ENCODE measurements around the gene DMRTA2.

DMRTA2 gene

GRCh38 chr1:50422675-50422945 is 633 bp downstream of the DMRTA2 start:
- Histone ChIP-seq H3K27me3 (ENCODE audit: control insufficient read depth, insufficient read depth, low read length) (peaks cover 100% of the 10 kb centered on the region), H3K36me3 (ENCODE audit: control insufficient read depth, low read depth, low read length) (no peaks in the 10 kb centered on the region), H3K9ac (ENCODE audit: low read length) (no peak overlapping the region), H3K4me3 (ENCODE audit: low read length) (peak overlapping the region; percentile 47), H3K9me3 (ENCODE audit: control insufficient read depth, low read depth, low read length) (no peaks in the 10 kb centered on the region), H3K4me1 (ENCODE audit: control insufficient read depth, low read depth, low read length) (peaks cover 23% of the 10 kb centered on the region), H3K27ac (ENCODE audit: low read length) (no peak overlapping the region)

GRCh38 chr1:50421768-50422674 is 1.2 kb downstream of the DMRTA2 start:
- Histone ChIP-seq H3K36me3 (ENCODE audit: control insufficient read depth, low read depth, low read length) (no peaks in the 10 kb centered on the region), H3K9ac (ENCODE audit: low read length) (no peak overlapping the region), H3K27me3 (ENCODE audit: control insufficient read depth, insufficient read depth, low read length) (peaks cover 100% of the 10 kb centered on the region), H3K27ac (ENCODE audit: low read length) (no peak overlapping the region), H3K9me3 (ENCODE audit: control insufficient read depth, low read depth, low read length) (no peaks in the 10 kb centered on the region), H3K4me3 (ENCODE audit: low read length) (peak overlapping the region; percentile 47), H3K4me1 (ENCODE audit: control insufficient read depth, low read depth, low read length) (peaks cover 18% of the 10 kb centered on the region)

- Histone ChIP-seq H3K27me3 (ENCODE audit: control insufficient read depth, insufficient read depth, low read length) (peaks cover 100% of the 10 kb centered on the region), H3K36me3 (ENCODE audit: control insufficient read depth, low read depth, low read length) (no peaks in the 10 kb centered on the region), H3K9me3 (ENCODE audit: control insufficient read depth, low read depth, low read length) (no peaks in the 10 kb centered on the region), H3K4me1 (ENCODE audit: control insufficient read depth, low read depth, low read length) (peaks cover 20% of the 10 kb centered on the region), H3K9ac (ENCODE audit: low read length) (no peak overlapping the region), H3K4me3 (ENCODE audit: low read length) (peak overlapping the region; percentile 21), H3K27ac (ENCODE audit: low read length) (no peak overlapping the region)
Observed at GRCh38 chr1:50421366-50421748, 1.9 kb downstream of the DMRTA2 start.

GRCh38 chr1:50420689-50421365 is 2.4 kb downstream of the DMRTA2 start:
- Histone ChIP-seq H3K9me3 (ENCODE audit: control insufficient read depth, low read depth, low read length) (no peaks in the 10 kb centered on the region), H3K36me3 (ENCODE audit: control insufficient read depth, low read depth, low read length) (no peaks in the 10 kb centered on the region), H3K27ac (ENCODE audit: low read length) (no peak overlapping the region), H3K27me3 (ENCODE audit: control insufficient read depth, insufficient read depth, low read length) (peaks cover 100% of the 10 kb centered on the region), H3K9ac (ENCODE audit: low read length) (no peak overlapping the region), H3K4me1 (ENCODE audit: control insufficient read depth, low read depth, low read length) (peaks cover 20% of the 10 kb centered on the region), H3K4me3 (ENCODE audit: low read length) (peak overlapping the region; percentile 21)

- H3K27ac ChIP-seq (ENCODE audit: low read length): no peak overlapping the region
- H3K36me3 ChIP-seq (ENCODE audit: control insufficient read depth, low read depth, low read length): no peaks in the 10 kb centered on the region
- peak overlapping the region; percentile 21 for H3K4me3 ChIP-seq (ENCODE audit: low read length)
- peaks cover 100% of the 10 kb centered on the region for H3K27me3 ChIP-seq (ENCODE audit: control insufficient read depth, insufficient read depth, low read length)
- no peak overlapping the region for H3K9ac ChIP-seq (ENCODE audit: low read length)
- H3K4me1 ChIP-seq (ENCODE audit: control insufficient read depth, low read depth, low read length): peaks cover 20% of the 10 kb centered on the region
- H3K9me3 ChIP-seq (ENCODE audit: control insufficient read depth, low read depth, low read length): no peaks in the 10 kb centered on the region
Observed at GRCh38 chr1:50419907-50420677, 3.2 kb downstream of the DMRTA2 start.

GRCh38 chr1:50419192-50419906 is 3.9 kb downstream of the DMRTA2 start:
- Histone ChIP-seq H3K36me3 (ENCODE audit: control insufficient read depth, low read depth, low read length) (no peaks in the 10 kb centered on the region), H3K9me3 (ENCODE audit: control insufficient read depth, low read depth, low read length) (no peaks in the 10 kb centered on the region), H3K4me3 (ENCODE audit: low read length) (no peak overlapping the region), H3K9ac (ENCODE audit: low read length) (no peak overlapping the region), H3K27me3 (ENCODE audit: control insufficient read depth, insufficient read depth, low read length) (peaks cover 100% of the 10 kb centered on the region), H3K4me1 (ENCODE audit: control insufficient read depth, low read depth, low read length) (peaks cover 15% of the 10 kb centered on the region), H3K27ac (ENCODE audit: low read length) (no peak overlapping the region)

GRCh38 chr1:50418600-50419109 is 4.6 kb downstream of the DMRTA2 start:
- Histone ChIP-seq H3K4me1 (ENCODE audit: control insufficient read depth, low read depth, low read length) (peaks cover 15% of the 10 kb centered on the region), H3K27ac (ENCODE audit: low read length) (no peak overlapping the region), H3K27me3 (ENCODE audit: control insufficient read depth, insufficient read depth, low read length) (peaks cover 100% of the 10 kb centered on the region), H3K4me3 (ENCODE audit: low read length) (peak overlapping the region; percentile 27), H3K9me3 (ENCODE audit: control insufficient read depth, low read depth, low read length) (no peaks in the 10 kb centered on the region), H3K36me3 (ENCODE audit: control insufficient read depth, low read depth, low read length) (no peaks in the 10 kb centered on the region), H3K9ac (ENCODE audit: low read length) (no peak overlapping the region)

GRCh38 chr1:50417946-50418599 is 5.2 kb downstream of the DMRTA2 start:
- peaks cover 100% of the 10 kb centered on the region for H3K27me3 ChIP-seq (ENCODE audit: control insufficient read depth, insufficient read depth, low read length)
- no peak overlapping the region for H3K27ac ChIP-seq (ENCODE audit: low read length)
- no peak overlapping the region for H3K9ac ChIP-seq (ENCODE audit: low read length)
- H3K4me1 ChIP-seq (ENCODE audit: control insufficient read depth, low read depth, low read length): peaks cover 15% of the 10 kb centered on the region
- peak overlapping the region; percentile 27 for H3K4me3 ChIP-seq (ENCODE audit: low read length)
- H3K36me3 ChIP-seq (ENCODE audit: control insufficient read depth, low read depth, low read length): no peaks in the 10 kb centered on the region
- no peaks in the 10 kb centered on the region for H3K9me3 ChIP-seq (ENCODE audit: control insufficient read depth, low read depth, low read length)

GRCh38 chr1:50417507-50417906 is 5.7 kb downstream of the DMRTA2 start:
- no peak overlapping the region for H3K27ac ChIP-seq (ENCODE audit: low read length)
- peaks cover 9% of the 10 kb centered on the region for H3K4me1 ChIP-seq (ENCODE audit: control insufficient read depth, low read depth, low read length)
- peaks cover 100% of the 10 kb centered on the region for H3K27me3 ChIP-seq (ENCODE audit: control insufficient read depth, insufficient read depth, low read length)
- H3K9me3 ChIP-seq (ENCODE audit: control insufficient read depth, low read depth, low read length): no peaks in the 10 kb centered on the region
- peak overlapping the region; percentile 68 for H3K4me3 ChIP-seq (ENCODE audit: low read length)
- H3K36me3 ChIP-seq (ENCODE audit: control insufficient read depth, low read depth, low read length): no peaks in the 10 kb centered on the region
- no peak overlapping the region for H3K9ac ChIP-seq (ENCODE audit: low read length)

GRCh38 chr1:50416553-50417453 is 6.4 kb downstream of the DMRTA2 start:
- Histone ChIP-seq H3K4me3 (ENCODE audit: low read length) (peak overlapping the region; percentile 68), H3K36me3 (ENCODE audit: control insufficient read depth, low read depth, low read length) (no peaks in the 10 kb centered on the region), H3K27me3 (ENCODE audit: control insufficient read depth, insufficient read depth, low read length) (peaks cover 100% of the 10 kb centered on the region), H3K27ac (ENCODE audit: low read length) (no peak overlapping the region), H3K9ac (ENCODE audit: low read length) (no peak overlapping the region), H3K9me3 (ENCODE audit: control insufficient read depth, low read depth, low read length) (no peaks in the 10 kb centered on the region), H3K4me1 (ENCODE audit: control insufficient read depth, low read depth, low read length) (peaks cover 8% of the 10 kb centered on the region)

Data from iPS-18a (cell line).